GM21737 (cell line): ENCODE results near the gene LMTK3.
"Not testable (repeated sequence)": the region's sequence is repeated elsewhere in the genome, so short reads cannot be mapped to it uniquely, and the experiment has no call there.

Source experiments
- ATAC-seq: cut with Tn5 transposase; IDR thresholded peaks from one replicate; pipeline ENCODE4 v1.9.1; 2021; ENCODE audit warnings: mild to moderate bottlenecking, moderate library complexity; ENCODE audit not compliant: unreplicated experiment

The LMTK3 gene

DNA sequence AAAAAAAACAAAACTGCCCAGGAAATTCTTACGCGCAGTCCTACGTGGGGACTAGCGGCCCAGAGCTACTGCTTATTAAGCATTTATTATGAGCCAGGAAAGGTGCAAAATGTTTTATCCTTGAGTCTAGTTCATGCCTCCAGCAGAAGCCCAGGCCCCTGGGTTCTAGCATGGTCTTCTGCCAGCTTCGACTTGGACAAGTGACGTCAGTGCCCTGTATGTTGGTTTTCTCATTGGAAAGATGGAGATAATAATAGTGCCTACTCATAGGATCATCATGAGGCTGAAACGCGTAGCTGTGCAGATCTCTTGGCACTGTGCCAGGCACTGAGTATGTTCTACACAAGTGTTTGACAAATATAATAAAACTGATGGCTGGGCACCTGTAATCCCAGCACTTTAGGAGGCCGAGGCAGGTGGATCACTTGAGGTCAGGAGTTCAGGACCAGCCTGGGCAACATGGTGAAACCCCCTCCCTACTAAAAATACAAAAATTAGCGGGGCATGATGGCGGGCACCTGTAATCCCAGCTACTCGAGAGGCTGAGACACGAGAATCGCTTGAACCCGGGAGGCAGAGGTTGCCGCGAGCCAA is 28.0 kb upstream of the LMTK3 start:
- ATAC-seq = no peak

DNA sequence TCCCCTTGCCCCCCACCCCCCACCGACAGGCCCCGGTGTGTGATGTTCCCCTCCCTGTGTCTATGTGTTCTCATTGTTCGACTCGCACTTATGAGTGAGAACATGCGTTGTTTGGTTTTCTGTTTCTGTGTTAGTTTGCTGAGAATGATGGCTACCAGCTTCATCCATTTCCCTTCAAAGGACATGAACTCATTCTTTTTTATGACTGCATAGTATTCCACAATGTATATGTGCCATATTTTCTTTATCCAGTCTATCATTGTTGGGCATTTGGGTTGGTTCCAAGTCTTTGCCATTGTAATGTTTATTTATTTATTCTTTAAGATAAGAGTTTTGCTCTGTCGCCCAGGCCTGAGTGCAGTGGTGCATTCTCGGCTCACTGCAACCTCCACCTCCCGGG is 26.4 kb upstream of the LMTK3 start:
- ATAC-seq = not testable (repeated sequence)

- no peak for ATAC-seq
Observed at GRCh38 chr19:48537541-48537940, 25.9 kb upstream of the LMTK3 start.

GRCh38 chr19:48533770-48534169 is 22.1 kb upstream of the LMTK3 start:
- ATAC-seq = no peak

- ATAC-seq = no peak
Observed at GRCh38 chr19:48530770-48531169, 19.1 kb upstream of the LMTK3 start.

DNA sequence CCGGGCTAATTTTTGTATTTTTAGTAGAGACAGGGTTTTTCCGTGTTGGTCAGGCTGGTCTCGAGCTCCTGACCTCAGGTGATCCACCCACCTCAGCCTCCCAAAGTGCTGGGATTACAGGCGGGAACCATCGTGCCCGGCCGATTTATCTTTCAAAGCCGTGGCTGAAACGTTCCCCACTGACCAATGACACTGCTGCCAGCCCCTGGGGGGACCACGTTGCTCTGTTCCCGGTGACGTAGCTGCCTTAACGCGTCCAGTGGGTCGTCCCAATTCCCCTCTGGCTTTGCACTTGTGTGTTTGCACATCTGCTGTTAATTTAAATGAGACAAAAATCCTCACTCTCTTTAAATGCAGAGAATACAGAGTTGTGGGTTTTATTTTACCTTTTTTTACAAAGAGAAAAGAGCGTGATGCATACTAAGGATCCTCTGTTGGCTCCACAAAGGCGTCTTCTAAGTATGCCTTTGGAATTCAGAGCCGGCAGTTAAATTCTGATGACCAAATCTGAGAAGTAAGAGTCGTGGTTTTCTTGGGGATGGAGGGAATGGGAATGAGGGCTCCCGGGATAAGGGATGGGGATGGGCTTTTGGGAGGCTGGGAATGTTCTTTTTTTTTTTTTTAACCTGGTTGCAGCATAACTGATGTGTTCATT is 18.6 kb upstream of the LMTK3 start:
- no peak for ATAC-seq

DNA sequence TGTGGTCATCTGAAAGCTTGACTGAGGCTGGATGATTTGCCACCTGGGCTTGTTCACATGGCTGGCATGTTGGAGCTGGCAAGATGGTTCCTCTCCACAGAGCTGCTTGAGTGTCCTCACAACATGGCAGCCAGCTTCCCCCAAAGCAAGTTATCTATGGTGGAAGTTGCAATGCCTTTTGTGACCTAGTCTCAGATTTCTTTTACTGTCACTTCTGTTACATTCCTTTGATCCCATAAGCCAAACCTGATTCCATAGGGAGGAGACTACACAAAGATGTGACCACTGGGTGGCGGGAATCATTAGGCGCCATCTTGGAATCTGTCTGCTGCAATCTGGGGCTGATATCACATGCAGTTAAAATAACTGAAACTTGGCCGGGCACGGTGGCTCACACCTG is 17.5 kb upstream of the LMTK3 start:
- no peak for ATAC-seq

DNA sequence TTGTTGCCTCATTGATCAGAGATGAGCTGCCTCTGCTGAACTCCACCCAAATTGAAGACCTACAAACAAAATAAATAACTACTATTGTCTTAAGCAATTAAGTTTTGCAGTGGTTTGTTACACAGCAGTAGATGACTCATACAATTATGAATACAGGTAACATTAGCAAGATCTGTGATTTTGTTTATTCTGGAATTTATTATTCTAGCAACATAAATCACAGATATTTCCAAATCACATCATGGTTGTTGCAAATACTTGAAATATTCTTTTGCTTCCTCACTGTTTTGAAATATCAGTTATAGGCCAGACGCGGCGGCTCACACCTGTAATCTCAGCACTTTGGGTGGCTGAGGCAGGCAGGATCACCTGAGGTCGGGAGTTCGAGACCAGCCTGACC is 13.1 kb upstream of the LMTK3 start:
- ATAC-seq = no peak

DNA sequence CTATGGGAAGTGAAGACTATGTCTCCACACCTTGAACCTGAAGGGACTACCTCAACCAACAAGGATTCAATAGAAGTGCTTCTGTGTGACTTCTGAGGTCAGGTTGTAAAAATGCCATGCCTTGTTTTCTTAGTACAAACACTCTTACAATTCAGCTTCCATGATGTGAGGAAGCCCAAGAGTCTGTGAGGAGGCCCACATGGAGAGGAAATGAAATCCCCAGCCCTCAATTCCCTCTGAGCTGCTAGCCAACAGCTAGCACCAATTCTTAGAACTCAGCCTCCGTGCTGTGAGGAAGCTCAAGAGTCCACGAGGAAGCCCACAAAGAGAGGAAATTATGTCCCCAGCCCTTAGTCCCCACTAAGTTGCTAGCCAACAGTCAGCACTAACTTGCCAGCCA is 12.6 kb upstream of the LMTK3 start:
- ATAC-seq = no peak

DNA sequence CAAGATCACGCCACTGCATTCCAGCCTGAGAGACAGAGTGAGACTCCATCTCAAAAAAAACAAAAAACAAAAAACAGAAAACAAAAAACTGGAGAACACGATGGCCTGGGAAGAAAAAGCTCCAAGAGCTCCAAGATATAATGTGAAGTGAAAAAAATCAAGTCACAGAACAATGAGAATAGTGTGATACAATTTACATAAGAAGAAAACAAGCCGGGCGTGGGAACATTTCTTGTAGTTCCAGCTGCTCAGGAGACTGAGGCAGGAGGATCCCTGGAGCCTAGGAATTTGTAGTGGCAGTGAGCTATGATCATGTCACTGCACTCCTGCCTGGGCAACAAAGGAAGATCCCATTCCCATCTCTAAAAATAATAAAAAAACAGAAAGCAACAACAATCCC is 8.5 kb upstream of the LMTK3 start:
- ATAC-seq = no peak

DNA sequence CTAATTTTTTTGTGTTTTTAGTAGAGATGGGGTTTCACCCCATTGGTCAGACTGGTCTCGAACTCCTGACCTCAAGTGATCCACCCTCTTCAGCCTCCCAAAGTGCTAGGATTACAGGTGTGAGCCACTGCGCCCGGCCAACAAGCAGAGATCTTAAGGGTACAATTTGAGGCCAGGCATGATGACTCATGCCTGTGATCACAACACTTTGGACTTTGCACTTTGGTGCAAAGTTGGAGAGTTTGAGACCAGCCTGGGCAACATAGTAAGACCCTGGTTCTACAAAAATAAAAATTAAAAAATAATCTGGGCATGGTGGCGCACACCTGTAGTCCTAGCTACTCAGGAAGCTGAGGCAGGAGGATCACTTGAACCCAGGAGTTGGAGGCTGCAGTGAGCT is 7.8 kb upstream of the LMTK3 start:
- ATAC-seq = not testable (repeated sequence)

GRCh38 chr19:48518207-48518606 is 6.6 kb upstream of the LMTK3 start:
- no peak for ATAC-seq

DNA sequence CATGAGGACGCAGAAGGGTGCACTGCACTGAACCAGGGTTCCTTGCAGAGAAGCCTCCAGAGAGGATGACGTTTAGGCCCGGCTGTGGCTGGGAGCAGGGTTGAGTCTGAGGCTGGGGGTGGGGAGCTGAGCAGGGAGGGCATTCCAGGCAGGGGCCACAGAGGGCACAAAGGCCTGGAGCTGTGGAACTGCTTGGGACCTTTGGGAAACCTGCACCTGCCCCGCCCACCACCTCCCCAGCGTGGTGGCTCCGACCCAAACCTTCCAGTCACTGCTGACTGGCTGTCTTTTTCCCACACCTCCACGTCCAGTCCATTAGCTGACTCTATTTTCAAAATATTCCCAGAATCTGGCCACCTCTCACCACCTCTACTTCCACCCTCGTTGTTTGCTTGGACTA is 4.9 kb upstream of the LMTK3 start:
- no peak for ATAC-seq

DNA sequence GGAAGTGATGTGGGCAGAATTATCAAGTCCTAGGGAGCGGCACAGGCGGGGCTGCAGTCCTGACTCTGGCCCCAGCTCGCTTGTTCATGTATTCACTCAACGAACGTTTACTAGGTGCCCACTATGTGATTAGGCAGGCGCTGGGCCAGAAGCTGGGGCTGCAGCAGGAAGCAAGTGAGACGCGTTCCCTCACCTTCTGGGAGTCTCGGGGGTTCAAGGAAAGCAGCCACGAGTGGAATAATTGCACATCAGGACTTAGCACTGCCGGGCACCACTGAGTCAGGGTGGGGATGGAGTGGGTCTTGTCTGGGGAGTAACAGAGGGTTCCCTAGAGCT is 2.5 kb upstream of the LMTK3 start:
- ATAC-seq = no peak

- ATAC-seq = no peak
Observed at GRCh38 chr19:48513289-48514122, 1.9 kb upstream of the LMTK3 start.

DNA sequence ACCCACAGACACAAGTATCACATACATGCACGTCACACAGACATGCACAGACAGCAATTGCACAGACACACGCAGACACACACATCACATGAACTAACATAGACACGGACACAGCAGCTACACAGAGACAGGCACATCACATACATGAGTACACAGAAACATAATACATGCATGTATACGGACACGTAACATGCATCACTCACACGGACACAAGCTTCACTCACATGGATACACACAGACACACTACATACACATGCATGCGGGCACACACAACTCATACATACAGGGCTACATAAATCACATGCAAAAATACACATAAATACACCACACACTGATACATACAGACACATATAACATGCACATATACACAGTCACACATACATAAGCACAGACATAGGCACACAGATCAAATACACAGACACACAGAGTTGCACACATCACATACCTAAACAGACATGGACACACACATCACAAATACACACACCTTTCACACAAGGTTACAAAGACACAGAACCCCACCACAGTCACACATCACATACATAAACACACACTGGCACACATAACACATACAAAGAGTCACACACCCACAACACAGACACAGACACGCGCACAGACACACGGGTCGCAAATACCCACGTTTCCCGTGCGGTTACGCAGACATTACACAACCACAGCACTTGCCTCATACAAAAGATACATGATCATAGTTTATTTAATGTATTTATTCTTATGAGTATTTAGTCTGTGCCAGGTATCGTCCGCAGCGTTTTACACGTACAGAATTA is 1.1 kb upstream of the LMTK3 start:
- no peak for ATAC-seq

DNA sequence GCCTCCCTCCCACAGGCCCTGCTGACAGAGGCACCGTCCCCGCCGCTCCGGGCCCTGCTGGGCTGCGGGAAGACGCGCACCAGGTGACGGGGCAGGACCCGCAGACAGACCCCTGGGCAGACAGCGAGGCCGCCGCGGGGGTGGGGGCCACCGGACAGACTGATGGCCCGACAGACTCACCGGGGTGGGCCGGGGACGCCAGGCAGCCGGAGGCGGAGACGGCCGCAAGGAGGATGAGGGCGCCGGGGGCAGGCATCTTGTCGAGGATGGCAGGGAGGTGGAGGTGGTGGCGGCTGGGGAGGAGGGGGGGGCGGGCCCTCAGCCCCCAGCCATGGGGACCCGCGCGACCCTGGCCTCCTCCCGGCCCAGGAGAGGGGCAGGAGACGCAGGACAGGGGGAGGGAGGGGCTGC is 309 bp downstream of the LMTK3 start:
- ATAC-seq = no peak

DNA sequence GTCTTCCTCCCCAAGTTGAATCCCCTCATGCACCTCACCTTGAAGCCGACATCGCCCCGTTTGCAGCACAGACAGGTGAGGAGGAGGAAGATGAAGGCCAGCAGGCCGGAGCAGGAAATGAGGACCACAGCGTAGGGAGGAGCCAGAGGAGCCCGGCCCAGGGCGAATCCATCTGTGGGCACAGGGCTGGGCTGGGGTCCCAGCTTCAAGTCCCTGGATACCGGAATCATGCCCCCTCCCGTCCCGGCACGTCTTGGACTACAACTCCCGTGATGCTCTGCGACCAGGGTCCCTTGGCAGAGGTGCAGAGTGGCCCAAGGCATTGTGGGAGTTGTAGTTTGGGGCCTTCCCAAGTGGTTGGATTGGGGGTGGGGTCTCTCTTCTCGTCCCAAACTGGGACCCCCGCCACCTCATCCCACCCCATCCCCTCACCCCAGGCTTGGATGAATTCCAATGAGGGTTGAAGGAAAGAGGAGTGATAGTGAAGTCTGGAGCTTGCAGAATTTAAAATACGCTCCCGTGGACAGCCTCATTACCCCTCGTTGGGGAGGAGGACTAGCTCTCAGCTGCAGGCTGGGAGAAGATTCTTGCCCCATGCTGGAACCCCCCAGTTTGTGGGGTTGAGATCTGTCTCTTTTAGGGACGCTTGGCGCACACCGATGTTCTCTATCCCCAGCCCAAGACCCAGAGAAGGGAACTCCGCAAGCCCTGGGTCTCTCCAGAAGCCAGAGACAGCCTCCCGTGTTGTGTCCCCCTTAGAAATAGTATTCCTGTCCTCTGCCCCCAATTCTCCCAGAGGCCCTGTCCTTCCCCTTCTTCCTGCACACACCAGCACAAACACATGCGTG is 990 bp downstream of the LMTK3 start:
- no peak for ATAC-seq

GRCh38 chr19:48509467-48510194 is 2.0 kb downstream of the LMTK3 start:
- ATAC-seq = no peak
